ENCODE results near the gene DOK3.

DNA sequence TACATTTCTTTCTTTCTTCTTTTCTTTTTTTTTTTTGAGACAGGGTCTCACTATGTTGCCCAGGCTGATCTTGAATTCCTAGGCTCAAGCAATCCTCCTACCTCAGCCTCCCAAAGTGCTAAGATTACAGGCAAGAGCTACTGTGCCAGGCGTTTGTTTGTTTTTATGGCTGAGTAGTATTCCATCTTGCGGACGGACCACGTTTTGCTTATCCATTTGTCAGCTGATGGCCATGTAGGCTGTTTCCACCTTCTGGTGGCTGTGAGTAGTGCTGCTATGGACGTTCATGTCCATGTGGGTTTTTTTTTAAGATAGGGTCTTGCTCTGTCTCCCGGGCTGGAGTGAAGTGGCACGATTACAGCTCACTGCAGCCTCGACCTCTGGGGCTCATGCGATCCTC lies 2.5 kb downstream of the DOK3 start:
- no peak for TF ChIP-seq POLR2A (IDR thresholded peaks at IDR 0.05)
- no peak for TF ChIP-seq POLR2AphosphoS5 (IDR thresholded peaks at IDR 0.05)
- TF ChIP-seq, protein P1, sequence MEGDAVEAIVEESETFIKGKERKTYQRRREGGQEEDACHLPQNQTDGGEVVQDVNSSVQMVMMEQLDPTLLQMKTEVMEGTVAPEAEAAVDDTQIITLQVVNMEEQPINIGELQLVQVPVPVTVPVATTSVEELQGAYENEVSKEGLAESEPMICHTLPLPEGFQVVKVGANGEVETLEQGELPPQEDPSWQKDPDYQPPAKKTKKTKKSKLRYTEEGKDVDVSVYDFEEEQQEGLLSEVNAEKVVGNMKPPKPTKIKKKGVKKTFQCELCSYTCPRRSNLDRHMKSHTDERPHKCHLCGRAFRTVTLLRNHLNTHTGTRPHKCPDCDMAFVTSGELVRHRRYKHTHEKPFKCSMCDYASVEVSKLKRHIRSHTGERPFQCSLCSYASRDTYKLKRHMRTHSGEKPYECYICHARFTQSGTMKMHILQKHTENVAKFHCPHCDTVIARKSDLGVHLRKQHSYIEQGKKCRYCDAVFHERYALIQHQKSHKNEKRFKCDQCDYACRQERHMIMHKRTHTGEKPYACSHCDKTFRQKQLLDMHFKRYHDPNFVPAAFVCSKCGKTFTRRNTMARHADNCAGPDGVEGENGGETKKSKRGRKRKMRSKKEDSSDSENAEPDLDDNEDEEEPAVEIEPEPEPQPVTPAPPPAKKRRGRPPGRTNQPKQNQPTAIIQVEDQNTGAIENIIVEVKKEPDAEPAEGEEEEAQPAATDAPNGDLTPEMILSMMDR (IDR thresholded peaks at IDR 0.05), result no peak
